Endothelial cell of umbilical vein (primary cell): ENCODE results near the gene ZNF430.

Source experiments
- CTCF ChIP-seq, 2 donors: IDR thresholded peaks; 1 replicate in 1 of 2; 2 replicates in 1 of 2; pipeline ENCODE4 v1.5.1; 2011; ENCODE audit warnings: low read length in 2 of 2, mild to moderate bottlenecking in 2 of 2, moderate library complexity in 2 of 2, control low read depth in 1 of 2, inconsistent platforms in 1 of 2, low read depth in 1 of 2; ENCODE audit not compliant: insufficient read depth in 1 of 2; ENCODE audit errors: extremely low read depth in 1 of 2
- EZH2 ChIP-seq: IDR thresholded peaks from 2 replicates; pipeline ENCODE4 v1.6.1; 2012; ENCODE audit warnings: borderline replicate concordance, low read depth, mild to moderate bottlenecking, moderate library complexity, low read length, inconsistent platforms; ENCODE audit not compliant: severe bottlenecking
- POLR2A ChIP-seq: IDR thresholded peaks from 2 replicates; pipeline ENCODE4 v1.6.1; 2012; ENCODE audit warnings: low read depth, mild to moderate bottlenecking, control low read depth, low read length

DNA sequence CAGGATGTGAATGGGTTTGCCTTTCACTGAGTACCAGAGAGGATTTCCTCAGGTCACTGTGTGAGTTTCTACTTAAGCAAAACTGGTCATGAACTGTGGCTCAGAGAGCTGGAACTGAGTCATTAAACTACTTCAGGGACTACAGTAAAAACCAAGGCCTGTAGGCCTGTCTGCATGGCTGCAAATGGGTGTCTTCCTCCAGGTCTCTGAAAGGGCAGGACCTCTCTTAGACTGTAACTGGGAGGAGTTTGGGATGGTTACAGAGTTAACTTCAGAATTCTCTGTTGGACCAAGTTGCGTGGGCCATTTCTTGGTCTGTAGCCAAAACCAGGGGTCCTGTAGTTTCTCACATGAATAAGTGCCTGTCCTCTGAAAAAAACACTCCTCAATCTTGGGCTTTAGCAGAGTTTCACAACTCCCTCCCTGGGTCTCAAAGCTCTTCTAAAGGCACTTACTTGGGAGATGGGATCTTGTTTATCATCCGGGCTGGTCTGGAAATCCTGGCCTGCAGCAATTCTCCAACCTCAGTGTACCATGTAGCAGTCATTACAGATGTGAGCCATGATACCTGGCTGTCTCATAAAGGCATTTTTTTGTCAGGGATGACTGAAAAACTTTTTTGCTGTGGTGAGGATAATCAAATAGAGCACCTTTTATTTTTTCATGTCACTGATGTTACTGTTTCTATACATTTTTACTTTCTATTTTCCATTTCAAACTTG lies 81.2 kb downstream of the ZNF430 start:
- TF ChIP-seq POLR2A = no peak
- TF ChIP-seq CTCF (IDR thresholded peaks at IDR 0.05; ENCODE audit: extremely low read depth in 1 of 2, insufficient read depth in 1 of 2, low read depth in 1 of 2, low read length in 2 of 2) = no peak
- no peak for TF ChIP-seq EZH2
